SU-DHL-6 (cell line): ENCODE data around the gene TFEB.

ENCODE experiments used
- H2AFZ ChIP-seq: fragments of 200-600 bp; sonication (generic); 2 replicates; pipeline ENCODE4 v1.6.1; 2014; ENCODE audit warnings: low read depth, mild to moderate bottlenecking, moderate library complexity, mixed read lengths, antibody characterized with exemption, low read length; ENCODE audit not compliant: severe bottlenecking
- H3F3A ChIP-seq: fragments of 200-600 bp; shearing (Covaris generic); 2 replicates; pipeline ENCODE4 v1.6.0; 2016; ENCODE audit warnings: antibody characterized with exemption, mild to moderate bottlenecking; ENCODE audit not compliant: insufficient read depth
- H3K27ac ChIP-seq: fragments of 200-600 bp; sonication (generic); 2 replicates; pipeline ENCODE4 v1.5.1; 2016; ENCODE audit warnings: low read depth, mild to moderate bottlenecking, low read length, moderate library complexity, mixed read lengths
- H3K27me3 ChIP-seq: fragments of 200-600 bp; sonication (generic), shearing (Covaris generic); 2 replicates; pipeline ENCODE4 v1.6.0; 2014; ENCODE audit warnings: mild to moderate bottlenecking, low read length
- H3K36me3 ChIP-seq: fragments of 200-600 bp; sonication (generic); 2 replicates; pipeline ENCODE4 v1.6.1; 2014; ENCODE audit warnings: mild to moderate bottlenecking, low read length, mixed read lengths
- H3K4me2 ChIP-seq: fragments of 300-600, 200-600 bp; shearing (Covaris generic), sonication (generic); 2 replicates; pipeline ENCODE4 v1.6.0; 2014; ENCODE audit warnings: low read length, low read depth, mild to moderate bottlenecking; ENCODE audit not compliant: poor library complexity, severe bottlenecking
- H3K4me3 ChIP-seq: fragments of 200-600 bp; sonication (generic); 2 replicates; pipeline ENCODE4 v1.5.1; 2014; ENCODE audit warnings: antibody characterized with exemption, low read length, mild to moderate bottlenecking, mixed read lengths; ENCODE audit not compliant: insufficient read depth, poor library complexity, severe bottlenecking
- H3K79me2 ChIP-seq: fragments of 200-600 bp; sonication (generic); 2 replicates; pipeline ENCODE4 v1.6.1; 2014; ENCODE audit warnings: mild to moderate bottlenecking, low read length, moderate library complexity; ENCODE audit not compliant: insufficient read depth
- H3K9ac ChIP-seq: fragments of 200-600 bp; sonication (generic); 2 replicates; pipeline ENCODE4 v1.7.0; 2014; ENCODE audit warnings: mild to moderate bottlenecking, low read length
- H3K9me2 ChIP-seq: fragments of 200-600 bp; sonication (generic); replicated peaks from 2 replicates; pipeline ENCODE4 v1.6.1; 2014; ENCODE audit warnings: low read length; ENCODE audit not compliant: insufficient read depth
- H3K9me3 ChIP-seq: fragments of 200-600 bp; sonication (generic); 2 replicates; pipeline ENCODE4 v1.6.1; 2014; ENCODE audit warnings: low read length, mixed read lengths; ENCODE audit not compliant: insufficient read depth
- H4K20me1 ChIP-seq: fragments of 200-600 bp; sonication (generic); 2 replicates; pipeline ENCODE4 v1.6.1; 2014; ENCODE audit warnings: low read depth, mild to moderate bottlenecking, antibody characterized with exemption, low read length, moderate library complexity, mixed read lengths
- EZH2phosphoT487 ChIP-seq: fragments of 200-600 bp; sonication (generic), shearing (Covaris generic); conservative IDR thresholded peaks from 2 replicates; pipeline ENCODE4 v1.6.1; 2018; ENCODE audit warnings: mild to moderate bottlenecking, antibody characterized with exemption, low read length, moderate library complexity, mixed read lengths
- TF ChIP-seq, protein P1 (sequence below): fragments of 200-600 bp; sonication (generic); IDR thresholded peaks from one replicate; pipeline ENCODE4 v1.5.1; 2017; ENCODE audit warnings: antibody characterized with exemption, mild to moderate bottlenecking, low read length, moderate library complexity; ENCODE audit not compliant: insufficient read depth, poor library complexity, severe bottlenecking

Gene TFEB

DNA sequence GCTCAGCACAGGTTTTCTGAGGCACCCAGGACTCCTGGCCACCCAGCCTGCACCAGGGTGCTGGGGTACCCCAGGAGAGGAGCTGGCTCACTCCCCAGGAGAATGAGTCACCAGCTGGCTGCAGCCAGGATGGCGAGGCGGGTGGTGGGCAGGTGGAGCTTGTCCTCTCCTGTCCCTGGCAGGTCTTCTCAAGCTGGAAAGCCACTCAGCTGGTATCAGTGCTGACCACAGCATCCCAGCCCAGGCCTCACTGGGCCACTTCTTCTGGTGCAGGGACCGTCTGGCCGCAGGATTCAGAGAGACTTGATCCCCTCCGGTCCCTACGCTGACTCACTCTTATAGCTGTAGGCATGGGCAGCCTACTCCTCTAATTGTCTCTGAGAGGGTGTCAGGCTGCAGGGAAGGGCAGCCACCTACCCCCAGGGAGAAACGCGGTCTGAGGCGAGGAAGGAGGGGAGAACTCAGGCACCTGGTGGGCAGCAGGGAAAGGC is 22.2 kb downstream of the TFEB start:
- Histone ChIP-seq H3K79me2 (peaks cover 63% of the 10 kb centered on the region), H3K9me2 (no peaks in the 10 kb centered on the region), H3K4me2 (no peak overlapping the region), H3F3A (peaks cover 39% of the 10 kb centered on the region), H3K27me3 (no peaks in the 10 kb centered on the region), H3K9ac (no peak overlapping the region), H3K4me3 (no peak overlapping the region), H4K20me1 (no peaks in the 10 kb centered on the region), H3K9me3 (no peaks in the 10 kb centered on the region), H3K27ac (peak overlapping the region; percentile 21; the same call in 1 of the 2 replicates), H3K36me3 (no peaks in the 10 kb centered on the region), H2AFZ (no peak overlapping the region)
- TF ChIP-seq, protein P1, sequence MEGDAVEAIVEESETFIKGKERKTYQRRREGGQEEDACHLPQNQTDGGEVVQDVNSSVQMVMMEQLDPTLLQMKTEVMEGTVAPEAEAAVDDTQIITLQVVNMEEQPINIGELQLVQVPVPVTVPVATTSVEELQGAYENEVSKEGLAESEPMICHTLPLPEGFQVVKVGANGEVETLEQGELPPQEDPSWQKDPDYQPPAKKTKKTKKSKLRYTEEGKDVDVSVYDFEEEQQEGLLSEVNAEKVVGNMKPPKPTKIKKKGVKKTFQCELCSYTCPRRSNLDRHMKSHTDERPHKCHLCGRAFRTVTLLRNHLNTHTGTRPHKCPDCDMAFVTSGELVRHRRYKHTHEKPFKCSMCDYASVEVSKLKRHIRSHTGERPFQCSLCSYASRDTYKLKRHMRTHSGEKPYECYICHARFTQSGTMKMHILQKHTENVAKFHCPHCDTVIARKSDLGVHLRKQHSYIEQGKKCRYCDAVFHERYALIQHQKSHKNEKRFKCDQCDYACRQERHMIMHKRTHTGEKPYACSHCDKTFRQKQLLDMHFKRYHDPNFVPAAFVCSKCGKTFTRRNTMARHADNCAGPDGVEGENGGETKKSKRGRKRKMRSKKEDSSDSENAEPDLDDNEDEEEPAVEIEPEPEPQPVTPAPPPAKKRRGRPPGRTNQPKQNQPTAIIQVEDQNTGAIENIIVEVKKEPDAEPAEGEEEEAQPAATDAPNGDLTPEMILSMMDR: no peak
- TF ChIP-seq EZH2phosphoT487: no peak

DNA sequence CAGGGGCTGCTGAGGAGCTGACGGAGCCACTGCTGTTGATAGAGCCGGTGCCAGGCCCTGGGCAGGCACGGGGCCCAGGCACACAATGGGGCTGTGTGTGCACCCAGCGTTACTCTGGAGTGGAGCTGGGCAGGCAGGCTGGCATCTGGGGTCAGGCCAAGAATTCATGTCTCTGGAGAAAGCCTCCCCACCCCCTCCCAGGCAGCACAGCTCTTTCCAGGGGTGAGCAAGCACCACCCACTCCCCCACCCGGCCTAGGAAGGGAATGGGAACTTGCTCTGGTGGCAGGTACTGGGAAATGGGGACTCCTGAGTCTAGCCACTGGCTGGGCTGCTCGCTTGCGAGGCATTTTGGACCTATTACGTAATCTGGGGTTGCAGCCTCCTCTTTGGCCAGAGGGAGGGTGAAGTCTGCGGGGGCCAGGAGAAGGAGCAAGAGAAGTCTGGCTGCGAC is 22.7 kb downstream of the TFEB start:
- Histone ChIP-seq H3K9me2 (no peaks in the 10 kb centered on the region), H3K9me3 (no peaks in the 10 kb centered on the region), H3K27ac (no peak overlapping the region), H3K9ac (no peak overlapping the region), H3F3A (peaks cover 42% of the 10 kb centered on the region), H3K27me3 (no peaks in the 10 kb centered on the region), H4K20me1 (no peaks in the 10 kb centered on the region), H3K79me2 (peaks cover 58% of the 10 kb centered on the region), H3K4me3 (no peak overlapping the region), H3K4me2 (no peak overlapping the region), H2AFZ (no peak overlapping the region), H3K36me3 (no peaks in the 10 kb centered on the region)
- TF ChIP-seq EZH2phosphoT487: no peak
- TF ChIP-seq, protein P1: no peak

DNA sequence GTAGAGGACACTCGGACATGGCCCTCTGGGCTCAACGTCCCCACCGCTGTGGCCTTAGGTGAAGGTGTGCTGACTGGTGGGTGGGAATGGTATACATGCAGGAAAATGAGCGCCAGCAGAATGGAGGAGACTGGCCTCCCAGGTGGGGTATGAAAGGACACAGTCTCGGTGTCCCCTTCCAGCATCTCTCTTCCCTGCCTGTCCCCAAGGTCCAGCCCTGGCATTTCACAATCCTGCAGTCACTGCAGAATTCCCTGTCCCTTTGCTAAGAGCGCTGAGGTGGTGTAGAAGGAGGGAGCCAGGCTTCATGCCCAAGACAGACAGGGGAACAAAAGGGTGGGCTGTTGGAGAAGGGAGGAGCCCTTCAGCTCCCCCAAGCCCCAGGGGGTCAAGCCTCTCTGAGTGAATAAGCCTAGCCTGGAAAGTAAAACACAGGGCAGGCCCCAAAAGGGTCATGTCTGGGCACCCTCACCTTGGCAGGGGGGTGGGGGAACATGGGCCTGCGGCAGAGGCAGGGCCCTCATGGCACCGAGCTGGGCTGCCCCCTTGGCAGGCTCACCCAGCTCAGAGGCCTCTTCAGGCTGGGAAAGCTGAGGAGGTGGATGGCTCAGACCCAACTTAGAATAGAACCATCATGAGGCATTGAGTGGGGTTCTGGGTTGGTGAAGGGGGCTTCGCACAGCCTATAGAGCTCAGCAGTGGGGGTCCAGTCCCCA is 23.9 kb downstream of the TFEB start:
- Histone ChIP-seq H3K27ac (0 out of 2 replicates have a peak overlapping the region, but pooled peaks have one; percentile 2), H3K79me2 (peaks cover 53% of the 10 kb centered on the region), H3K9me2 (no peaks in the 10 kb centered on the region), H3K27me3 (no peaks in the 10 kb centered on the region), H2AFZ (no peak overlapping the region), H3K9me3 (no peaks in the 10 kb centered on the region), H3K36me3 (no peaks in the 10 kb centered on the region), H3K9ac (no peak overlapping the region), H3K4me3 (no peak overlapping the region), H4K20me1 (no peaks in the 10 kb centered on the region), H3F3A (peaks cover 53% of the 10 kb centered on the region), H3K4me2 (no peak overlapping the region)
- TF ChIP-seq, protein P1: no peak
- no peak for TF ChIP-seq EZH2phosphoT487
